ENCODE measurements around the gene DNTTIP2. TPM values are rescaled to one million over a fixed set of nuclear protein-coding genes. Genes with fewer than 3 reads are reported as not detected.

The DNTTIP2 gene
- total RNA-seq, 1 experiment from 2014 or later = 66.1 TPM

DNA sequence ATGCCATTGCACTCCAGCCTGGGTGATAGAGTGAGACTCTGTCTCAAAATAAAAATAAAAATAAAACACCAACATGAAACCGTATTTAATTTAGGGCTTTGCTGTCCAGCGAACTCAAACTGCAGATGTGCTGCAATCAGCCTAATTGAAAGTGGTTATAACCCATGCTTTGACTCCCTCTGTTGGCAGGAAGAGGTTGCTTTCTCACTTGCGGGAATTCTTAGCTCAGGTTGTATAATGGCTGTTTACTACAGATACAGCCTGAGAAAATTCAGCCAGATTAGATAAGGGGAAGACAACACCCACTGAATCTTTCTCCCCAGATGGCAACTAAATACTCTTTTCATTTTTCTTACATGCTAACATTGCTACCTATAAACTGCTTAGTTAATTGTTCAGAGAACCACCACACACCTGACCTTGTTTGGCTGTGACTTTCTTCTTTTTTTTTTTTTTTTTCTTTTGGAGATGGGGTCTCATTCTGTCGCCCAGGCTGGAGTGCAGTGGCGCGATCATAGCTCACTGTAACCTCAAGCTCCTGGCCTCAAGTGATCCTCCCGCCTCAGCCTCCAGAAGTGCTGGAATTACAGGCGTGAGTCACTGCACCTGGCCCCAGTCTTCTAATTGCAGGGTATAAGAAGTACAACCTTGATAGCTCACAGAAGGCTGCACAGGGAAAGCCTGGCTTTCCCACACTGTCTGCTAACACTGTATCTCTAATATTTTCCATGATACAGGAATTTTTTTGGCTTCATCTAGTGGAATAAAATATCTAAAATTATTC is 34.6 kb downstream of the DNTTIP2 start:
- Histone ChIP-seq H3K4me3 (replicated peaks in 1 of 2; ENCODE audit: low read depth in 1 of 2, low read length in 2 of 2) (no peak overlapping the region), H3K36me3 (ENCODE audit: control insufficient read depth in 1 of 2, insufficient read depth in 2 of 2, low read length in 2 of 2) (no peaks in the 10 kb centered on the region), H3K9me3 (ENCODE audit: control insufficient read depth in 1 of 2, insufficient read depth in 1 of 2, low read depth in 1 of 2, low read length in 2 of 2) (no peaks in the 10 kb centered on the region), H3K9ac (ENCODE audit: low read length) (no peak overlapping the region), H3K4me1 (ENCODE audit: control insufficient read depth in 1 of 2, insufficient read depth in 2 of 2, low read length in 2 of 2) (peaks cover 7 to 33% of the 10 kb centered on the region in 2 experiments; a peak in 3 of 4 replicates), H3K27ac (ENCODE audit: low read depth, low read length) (no peak overlapping the region), H2AFZ (ENCODE audit: low read depth, low read length, poor library complexity, severe bottlenecking) (no peak overlapping the region), H4K20me1 (ENCODE audit: insufficient read depth) (no peaks in the 10 kb centered on the region), H3K79me2 (ENCODE audit: insufficient read depth, low read length) (no peaks in the 10 kb centered on the region), H3K4me2 (ENCODE audit: low read length) (peak overlapping the region; percentile 39), H3K9me2 (ENCODE audit: insufficient read depth) (no peaks in the 10 kb centered on the region), H3K27me3 (ENCODE audit: insufficient read depth, low read length) (no peaks in the 10 kb centered on the region)
- TF ChIP-seq, protein P1, sequence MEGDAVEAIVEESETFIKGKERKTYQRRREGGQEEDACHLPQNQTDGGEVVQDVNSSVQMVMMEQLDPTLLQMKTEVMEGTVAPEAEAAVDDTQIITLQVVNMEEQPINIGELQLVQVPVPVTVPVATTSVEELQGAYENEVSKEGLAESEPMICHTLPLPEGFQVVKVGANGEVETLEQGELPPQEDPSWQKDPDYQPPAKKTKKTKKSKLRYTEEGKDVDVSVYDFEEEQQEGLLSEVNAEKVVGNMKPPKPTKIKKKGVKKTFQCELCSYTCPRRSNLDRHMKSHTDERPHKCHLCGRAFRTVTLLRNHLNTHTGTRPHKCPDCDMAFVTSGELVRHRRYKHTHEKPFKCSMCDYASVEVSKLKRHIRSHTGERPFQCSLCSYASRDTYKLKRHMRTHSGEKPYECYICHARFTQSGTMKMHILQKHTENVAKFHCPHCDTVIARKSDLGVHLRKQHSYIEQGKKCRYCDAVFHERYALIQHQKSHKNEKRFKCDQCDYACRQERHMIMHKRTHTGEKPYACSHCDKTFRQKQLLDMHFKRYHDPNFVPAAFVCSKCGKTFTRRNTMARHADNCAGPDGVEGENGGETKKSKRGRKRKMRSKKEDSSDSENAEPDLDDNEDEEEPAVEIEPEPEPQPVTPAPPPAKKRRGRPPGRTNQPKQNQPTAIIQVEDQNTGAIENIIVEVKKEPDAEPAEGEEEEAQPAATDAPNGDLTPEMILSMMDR (IDR thresholded peaks at IDR 0.05 in 2 of 3, conservative IDR thresholded peaks at IDR 0.05 in 1 of 3; ENCODE audit: borderline replicate concordance in 1 of 3, insufficient read depth in 1 of 3, low read depth in 2 of 3, low read length in 2 of 3) = peak; percentile 69 to 78 (median 74); a peak in 5 of 6 replicates
- TF ChIP-seq ELF1 (IDR thresholded peaks at IDR 0.05; ENCODE audit: borderline replicate concordance, low read depth) (no peak), SRF (IDR thresholded peaks at IDR 0.05; ENCODE audit: low read depth) (no peak), RAD21 (IDR thresholded peaks at IDR 0.05; ENCODE audit: low read depth) (peak; percentile 92), CEBPB (IDR thresholded peaks at IDR 0.05; ENCODE audit: low read depth) (0 out of 2 replicates have a peak, but pooled peaks have one; percentile 15), EZH2 (IDR thresholded peaks at IDR 0.05) (no peak), EZH2phosphoT487 (IDR thresholded peaks at IDR 0.05; ENCODE audit: borderline replicate concordance) (no peak)
- ChIA-PET CTCF (interaction anchor here (0.6 to 3.8 kb wide), 23 partner anchors 8 to 764 kb away, joined by 3 to 83 read pairs (median 4); partner anchors contain the start of gene FNBP1L), RAD21 (ENCODE audit: low non-redundant PET in 1 of 2, low total read pairs in 2 of 2, uncharacterized antibody in 2 of 2, unreplicated experiment in 2 of 2) (interaction anchor here (0.6 to 2.1 kb wide), 9 partner anchors 31 to 348 kb away, joined by 3 to 11 read pairs (median 4); no protein-coding TSS in a partner anchor), POLR2A (no interaction called here)
- 0 out of 2 replicates have a peak, but pooled peaks have one; percentile 18 for ATAC-seq
- no TSS peak for BruUV-seq (replicated peaks)
- peak; percentile 55 for DNase-seq (ENCODE audit: low read depth, low spot score)
- intact Hi-C loops (cut with micrococcal nuclease) = loop anchor here (1.0 to 2.0 kb wide), 3 partner anchors 215 to 540 kb away; no protein-coding TSS in a partner anchor

Measured in HCT116 (cell line).